SU-DHL-6 (cell line): ENCODE data around the gene MTERF1.
"Not testable (repeated sequence)": the region's sequence is repeated elsewhere in the genome, so short reads cannot be mapped to it uniquely, and the experiment has no call there.

Experiments used
- H2AFZ ChIP-seq: fragments of 200-600 bp; sonication (generic); 2 replicates; pipeline ENCODE4 v1.6.1; 2014; ENCODE audit warnings: low read depth, mild to moderate bottlenecking, moderate library complexity, mixed read lengths, antibody characterized with exemption, low read length; ENCODE audit not compliant: severe bottlenecking
- H3F3A ChIP-seq: fragments of 200-600 bp; shearing (Covaris generic); 2 replicates; pipeline ENCODE4 v1.6.0; 2016; ENCODE audit warnings: antibody characterized with exemption, mild to moderate bottlenecking; ENCODE audit not compliant: insufficient read depth
- H3K27ac ChIP-seq: fragments of 200-600 bp; sonication (generic); 2 replicates; pipeline ENCODE4 v1.5.1; 2016; ENCODE audit warnings: low read depth, mild to moderate bottlenecking, low read length, moderate library complexity, mixed read lengths
- H3K27me3 ChIP-seq: fragments of 200-600 bp; sonication (generic), shearing (Covaris generic); 2 replicates; pipeline ENCODE4 v1.6.0; 2014; ENCODE audit warnings: mild to moderate bottlenecking, low read length
- H3K36me3 ChIP-seq: fragments of 200-600 bp; sonication (generic); 2 replicates; pipeline ENCODE4 v1.6.1; 2014; ENCODE audit warnings: mild to moderate bottlenecking, low read length, mixed read lengths
- H3K4me2 ChIP-seq: fragments of 300-600, 200-600 bp; shearing (Covaris generic), sonication (generic); 2 replicates; pipeline ENCODE4 v1.6.0; 2014; ENCODE audit warnings: low read length, low read depth, mild to moderate bottlenecking; ENCODE audit not compliant: poor library complexity, severe bottlenecking
- H3K4me3 ChIP-seq: fragments of 200-600 bp; sonication (generic); 2 replicates; pipeline ENCODE4 v1.5.1; 2014; ENCODE audit warnings: antibody characterized with exemption, low read length, mild to moderate bottlenecking, mixed read lengths; ENCODE audit not compliant: insufficient read depth, poor library complexity, severe bottlenecking
- H3K79me2 ChIP-seq: fragments of 200-600 bp; sonication (generic); 2 replicates; pipeline ENCODE4 v1.6.1; 2014; ENCODE audit warnings: mild to moderate bottlenecking, low read length, moderate library complexity; ENCODE audit not compliant: insufficient read depth
- H3K9ac ChIP-seq: fragments of 200-600 bp; sonication (generic); 2 replicates; pipeline ENCODE4 v1.7.0; 2014; ENCODE audit warnings: mild to moderate bottlenecking, low read length
- H3K9me2 ChIP-seq: fragments of 200-600 bp; sonication (generic); replicated peaks from 2 replicates; pipeline ENCODE4 v1.6.1; 2014; ENCODE audit warnings: low read length; ENCODE audit not compliant: insufficient read depth
- H3K9me3 ChIP-seq: fragments of 200-600 bp; sonication (generic); 2 replicates; pipeline ENCODE4 v1.6.1; 2014; ENCODE audit warnings: low read length, mixed read lengths; ENCODE audit not compliant: insufficient read depth
- H4K20me1 ChIP-seq: fragments of 200-600 bp; sonication (generic); 2 replicates; pipeline ENCODE4 v1.6.1; 2014; ENCODE audit warnings: low read depth, mild to moderate bottlenecking, antibody characterized with exemption, low read length, moderate library complexity, mixed read lengths
- EZH2phosphoT487 ChIP-seq: fragments of 200-600 bp; sonication (generic), shearing (Covaris generic); conservative IDR thresholded peaks from 2 replicates; pipeline ENCODE4 v1.6.1; 2018; ENCODE audit warnings: mild to moderate bottlenecking, antibody characterized with exemption, low read length, moderate library complexity, mixed read lengths
- TF ChIP-seq, protein P1 (sequence below): fragments of 200-600 bp; sonication (generic); IDR thresholded peaks from one replicate; pipeline ENCODE4 v1.5.1; 2017; ENCODE audit warnings: antibody characterized with exemption, mild to moderate bottlenecking, low read length, moderate library complexity; ENCODE audit not compliant: insufficient read depth, poor library complexity, severe bottlenecking

MTERF1 gene

DNA sequence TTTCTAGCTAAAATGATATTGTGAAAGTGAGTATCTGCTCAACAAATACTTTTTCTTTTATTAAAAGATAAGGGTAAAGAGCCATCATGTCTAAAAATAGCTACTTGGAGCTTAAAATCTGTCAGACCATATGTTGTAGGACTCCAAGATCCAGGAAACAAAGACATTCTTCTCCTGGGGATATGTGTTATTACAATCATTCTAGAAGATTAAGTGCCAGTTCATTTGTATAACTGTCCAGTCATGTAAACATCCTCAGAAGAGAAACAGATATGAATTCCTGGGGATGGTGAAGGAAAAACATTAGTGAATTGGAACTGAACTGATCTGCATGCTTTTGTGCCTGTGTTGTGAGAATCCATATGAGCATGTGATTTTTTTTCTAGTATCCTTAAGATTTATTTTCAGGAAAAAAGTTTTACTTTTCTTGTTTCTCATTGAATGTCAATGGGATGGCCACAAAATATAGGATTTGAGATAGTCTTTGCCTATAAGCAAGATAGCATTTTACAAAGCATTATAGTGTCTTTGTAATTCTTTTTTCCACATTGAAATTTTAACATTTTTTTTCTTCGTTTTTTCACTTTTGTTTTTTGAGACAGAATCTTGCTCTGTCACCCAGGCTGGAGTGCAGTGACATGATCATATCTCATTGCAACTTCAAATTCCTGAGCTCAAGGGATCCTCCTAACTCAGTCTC is 14.4 kb upstream of the MTERF1 start:
- Histone ChIP-seq H3K27ac (no peak overlapping the region), H2AFZ (no peak overlapping the region), H3F3A (no peaks in the 10 kb centered on the region), H3K9me2 (no peaks in the 10 kb centered on the region), H3K4me2 (no peak overlapping the region), H3K36me3 (no peaks in the 10 kb centered on the region), H3K9ac (no peak overlapping the region), H3K79me2 (no peaks in the 10 kb centered on the region), H3K4me3 (no peak overlapping the region), H3K27me3 (no peaks in the 10 kb centered on the region), H3K9me3 (no peaks in the 10 kb centered on the region; the same call in 1 of the 2 replicates), H4K20me1 (no peaks in the 10 kb centered on the region)
- no peak for TF ChIP-seq EZH2phosphoT487
- TF ChIP-seq, protein P1, sequence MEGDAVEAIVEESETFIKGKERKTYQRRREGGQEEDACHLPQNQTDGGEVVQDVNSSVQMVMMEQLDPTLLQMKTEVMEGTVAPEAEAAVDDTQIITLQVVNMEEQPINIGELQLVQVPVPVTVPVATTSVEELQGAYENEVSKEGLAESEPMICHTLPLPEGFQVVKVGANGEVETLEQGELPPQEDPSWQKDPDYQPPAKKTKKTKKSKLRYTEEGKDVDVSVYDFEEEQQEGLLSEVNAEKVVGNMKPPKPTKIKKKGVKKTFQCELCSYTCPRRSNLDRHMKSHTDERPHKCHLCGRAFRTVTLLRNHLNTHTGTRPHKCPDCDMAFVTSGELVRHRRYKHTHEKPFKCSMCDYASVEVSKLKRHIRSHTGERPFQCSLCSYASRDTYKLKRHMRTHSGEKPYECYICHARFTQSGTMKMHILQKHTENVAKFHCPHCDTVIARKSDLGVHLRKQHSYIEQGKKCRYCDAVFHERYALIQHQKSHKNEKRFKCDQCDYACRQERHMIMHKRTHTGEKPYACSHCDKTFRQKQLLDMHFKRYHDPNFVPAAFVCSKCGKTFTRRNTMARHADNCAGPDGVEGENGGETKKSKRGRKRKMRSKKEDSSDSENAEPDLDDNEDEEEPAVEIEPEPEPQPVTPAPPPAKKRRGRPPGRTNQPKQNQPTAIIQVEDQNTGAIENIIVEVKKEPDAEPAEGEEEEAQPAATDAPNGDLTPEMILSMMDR: no peak

GRCh38 chr7:91893699-91894098 is 13.2 kb upstream of the MTERF1 start:
- H3K9me2 ChIP-seq, H3K27me3 ChIP-seq, H3K4me3 ChIP-seq, H3K36me3 ChIP-seq, H4K20me1 ChIP-seq, H3K79me2 ChIP-seq, H3K9ac ChIP-seq, H3K27ac ChIP-seq, H3K9me3 ChIP-seq, H2AFZ ChIP-seq, H3F3A ChIP-seq, H3K4me2 ChIP-seq: not testable (repeated sequence)

DNA sequence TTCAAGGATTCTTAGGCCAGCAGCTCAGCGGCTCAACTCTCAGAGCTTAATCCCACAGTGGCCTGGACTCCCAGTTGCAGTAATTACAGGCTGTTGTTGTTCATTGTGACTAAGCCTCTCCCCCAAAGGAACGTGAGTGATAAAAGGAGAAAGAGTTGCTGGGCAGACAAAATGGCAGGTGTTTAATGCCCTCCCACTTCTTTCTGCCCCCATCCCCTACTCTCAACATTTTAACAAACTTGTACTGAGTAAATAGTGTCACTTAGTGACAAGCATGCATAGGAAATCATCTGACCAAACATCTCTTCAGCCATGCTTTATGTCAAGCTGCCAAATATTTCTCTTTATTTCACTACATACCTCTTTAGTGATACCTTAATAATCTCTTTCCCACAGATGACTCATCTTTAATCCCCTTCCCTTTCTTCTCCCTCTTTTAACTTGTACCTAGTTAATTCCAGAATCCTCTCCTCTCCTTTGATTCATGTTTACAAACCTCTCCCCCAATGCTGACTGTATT is 12.4 kb upstream of the MTERF1 start:
- H3K4me3 ChIP-seq: no peak overlapping the region

More for the DNA sequence above, 12.4 kb upstream of the MTERF1 start:
- H3K79me2 ChIP-seq: no peaks in the 10 kb centered on the region
- H3F3A ChIP-seq: no peaks in the 10 kb centered on the region
- no peaks in the 10 kb centered on the region for H3K27me3 ChIP-seq
- H2AFZ ChIP-seq: no peak overlapping the region
- H3K9me3 ChIP-seq: no peaks in the 10 kb centered on the region; the same call in 1 of the 2 replicates
- H3K36me3 ChIP-seq: no peaks in the 10 kb centered on the region
- no peak overlapping the region for H3K9ac ChIP-seq
- no peaks in the 10 kb centered on the region for H3K9me2 ChIP-seq
- H3K4me2 ChIP-seq: no peak overlapping the region
- no peaks in the 10 kb centered on the region for H4K20me1 ChIP-seq
- H3K27ac ChIP-seq: no peak overlapping the region
- TF ChIP-seq EZH2phosphoT487: no peak
- TF ChIP-seq, protein P1: no peak
